Fibroblast of mammary gland (primary cell): ENCODE measurements around the gene NUDT4B.
"Not testable (repeated sequence)": the region's sequence is repeated elsewhere in the genome, so short reads cannot be mapped to it uniquely, and the experiment has no call there.

Source experiments
- DNase-seq: peaks from one replicate; pipeline ENCODE4 v3.0.0-alpha.2; 2010; ENCODE audit warnings: low read depth
- H3K4me3 ChIP-seq: 2 replicates; pipeline ENCODE4 v1.5.1; 2011; ENCODE audit warnings: low read depth, mild to moderate bottlenecking, low read length, moderate library complexity; ENCODE audit not compliant: control insufficient read depth

Gene NUDT4B

DNA sequence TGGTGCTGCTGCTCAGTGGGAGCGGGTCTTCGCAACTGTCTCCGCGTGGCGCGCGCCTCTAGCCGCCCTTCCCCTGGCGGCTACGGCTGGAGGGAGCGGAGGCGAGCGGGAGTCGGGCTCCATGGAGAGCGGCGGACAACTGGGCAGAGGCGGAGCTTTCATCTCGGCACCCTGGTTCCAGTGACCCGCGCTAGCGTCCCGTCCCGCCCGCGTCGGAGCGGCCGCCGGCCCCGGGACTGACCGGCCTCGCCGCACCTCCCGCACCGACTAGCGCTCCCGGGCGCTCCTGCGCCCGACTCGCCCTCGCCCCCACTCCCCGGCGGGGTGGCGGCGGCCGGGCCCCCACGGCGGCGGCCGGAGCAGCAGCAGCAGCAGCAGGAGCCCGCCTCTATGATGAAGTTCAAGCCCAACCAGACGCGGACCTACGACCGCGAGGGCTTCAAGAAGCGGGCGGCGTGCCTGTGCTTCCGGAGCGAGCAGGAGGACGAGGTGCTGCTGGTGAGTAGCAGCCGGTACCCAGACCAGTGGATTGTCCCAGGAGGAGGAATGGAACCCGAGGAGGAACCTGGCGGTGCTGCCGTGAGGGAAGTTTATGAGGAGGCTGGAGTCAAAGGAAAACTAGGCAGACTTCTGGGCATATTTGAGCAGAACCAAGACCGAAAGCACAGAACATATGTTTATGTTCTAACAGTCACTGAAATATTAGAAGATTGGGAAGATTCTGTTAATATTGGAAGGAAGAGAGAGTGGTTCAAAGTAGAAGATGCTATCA, at the start of gene NUDT4B:
NUDT4B (plus strand) TSS at position 212 of the 772 bp plus-strand sequence; CDS start at position 391, 179 bp downstream.
- DNase-seq, H3K4me3 ChIP-seq: not testable (repeated sequence)

DNA sequence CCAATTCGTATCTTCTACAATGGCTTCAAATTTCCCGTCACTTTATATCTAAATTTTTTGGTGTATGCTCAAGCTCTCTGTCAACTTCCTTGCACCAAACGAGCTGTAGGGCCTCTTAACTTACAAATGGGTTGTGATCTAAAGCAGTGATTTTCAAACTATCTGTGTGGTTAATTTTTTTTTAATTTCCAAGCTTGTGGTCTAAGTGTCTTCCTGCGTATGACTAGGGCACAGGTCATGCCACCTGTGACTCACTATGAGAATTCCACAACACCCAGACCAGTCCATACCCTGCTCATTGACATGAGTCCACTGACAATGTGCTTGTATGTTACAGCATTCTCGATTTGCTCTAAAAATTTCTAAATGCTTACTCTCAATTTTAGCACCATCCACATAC, 49.2 kb upstream of the NUDT4B start:
- not testable (repeated sequence) for H3K4me3 ChIP-seq, DNase-seq

DNA sequence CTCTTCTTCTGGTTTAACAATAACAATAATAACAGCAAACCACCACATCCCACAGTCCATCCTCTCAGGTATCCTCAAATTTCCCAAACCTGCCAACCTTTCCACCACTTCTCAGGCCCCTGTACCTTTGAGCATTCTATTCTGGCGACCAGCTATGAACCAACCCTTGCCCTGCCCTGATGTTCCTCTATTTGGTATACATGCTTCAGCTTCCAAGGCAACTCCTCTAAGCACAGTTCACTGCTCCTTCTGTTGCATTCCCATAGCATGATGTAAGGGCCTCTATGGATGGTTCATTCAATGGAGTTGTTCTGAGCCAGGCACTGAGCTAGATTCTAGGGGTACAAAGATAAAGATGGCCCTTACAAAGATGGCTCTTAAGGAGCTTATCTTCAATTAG, 46.3 kb upstream of the NUDT4B start:
- not testable (repeated sequence) for DNase-seq, H3K4me3 ChIP-seq

DNA sequence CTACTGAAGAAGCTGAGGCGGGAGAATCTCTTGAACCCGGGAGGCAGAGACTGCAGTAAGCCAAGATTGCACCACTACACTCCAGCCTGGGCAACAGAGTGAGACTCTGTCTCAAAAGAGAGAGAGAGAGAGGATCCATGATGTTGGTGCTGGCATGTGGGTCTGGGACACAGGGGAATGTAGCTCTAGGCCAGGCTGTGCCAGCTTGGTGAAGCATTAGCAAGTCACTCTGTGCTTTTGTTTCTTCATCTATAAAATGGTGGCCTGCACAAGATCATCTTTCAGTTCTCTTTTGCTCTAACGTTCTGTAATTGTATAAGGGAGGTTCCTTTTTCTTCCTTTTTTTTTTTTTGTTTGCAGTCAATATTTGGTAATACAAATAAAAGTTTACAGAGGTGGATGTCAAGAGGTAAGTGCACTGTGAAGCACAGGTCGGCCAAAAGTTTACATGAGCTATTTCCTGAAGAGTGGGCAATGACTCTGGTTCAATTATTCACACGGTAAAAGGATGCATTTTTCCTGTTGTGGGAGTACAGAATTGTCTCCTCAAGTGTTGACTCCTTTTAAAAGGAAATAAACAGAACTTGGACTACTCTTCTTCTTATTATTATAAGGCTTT, 44.5 kb upstream of the NUDT4B start:
- not testable (repeated sequence) for H3K4me3 ChIP-seq, DNase-seq

DNA sequence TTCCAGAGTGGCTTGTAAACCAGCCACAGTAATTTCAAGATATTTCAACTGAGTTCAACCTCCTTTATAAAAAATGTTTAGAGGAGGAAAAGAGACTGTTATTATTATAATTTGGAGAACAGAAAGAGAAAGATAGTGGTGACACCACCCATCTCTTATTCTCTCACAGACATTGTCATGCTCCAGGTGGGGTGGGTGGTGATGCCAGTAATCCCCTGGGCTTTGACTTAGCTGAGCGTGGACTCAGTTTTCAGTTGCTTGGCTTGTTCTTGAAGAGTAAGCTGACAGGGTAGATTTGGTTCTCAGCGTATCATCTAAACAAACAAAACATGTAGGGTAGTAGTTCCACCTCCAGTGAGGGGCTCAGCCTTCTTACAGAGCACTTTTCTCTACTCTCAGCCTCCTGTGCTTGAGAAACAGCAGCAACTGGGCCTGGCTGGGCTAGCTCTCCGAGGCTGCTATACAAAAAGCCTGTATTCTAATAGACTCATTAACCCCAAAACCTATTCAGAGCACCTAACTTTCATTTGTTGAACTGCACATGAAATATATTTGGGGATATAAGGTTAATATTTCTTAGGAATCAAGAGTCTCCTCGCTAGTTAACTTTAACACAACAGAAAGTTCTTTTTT, 43.1 kb upstream of the NUDT4B start:
- DNase-seq, result not testable (repeated sequence)

DNA sequence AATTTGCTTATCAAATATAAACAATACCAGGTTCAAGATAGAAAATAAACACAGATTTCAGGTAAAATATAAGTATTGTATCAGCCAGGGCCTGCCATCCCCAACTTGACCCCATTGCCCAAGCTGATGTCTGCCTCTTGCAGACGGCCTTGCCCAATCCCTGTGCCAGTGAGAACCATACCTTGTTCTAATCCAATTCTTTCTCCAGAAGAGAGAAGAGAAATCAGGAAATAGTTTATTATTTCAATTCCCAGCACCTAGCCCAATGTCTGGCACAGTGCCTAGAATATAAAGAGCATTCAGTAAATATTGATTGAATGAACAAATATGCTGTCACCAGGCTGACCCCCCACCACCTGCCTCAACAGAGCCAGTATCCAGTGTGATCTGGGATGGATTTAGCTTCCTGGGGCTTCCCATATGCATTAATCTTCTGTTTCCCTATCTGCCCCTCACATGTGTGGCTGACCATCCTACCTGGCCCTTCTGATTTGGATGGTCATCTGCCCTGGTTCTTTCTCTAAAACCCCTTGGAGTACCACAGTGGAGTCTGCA, 39.7 kb upstream of the NUDT4B start:
- DNase-seq, H3K4me3 ChIP-seq: not testable (repeated sequence)

More for the DNA sequence above, 43.1 kb upstream of the NUDT4B start:
- H3K4me3 ChIP-seq, result not testable (repeated sequence)

DNA sequence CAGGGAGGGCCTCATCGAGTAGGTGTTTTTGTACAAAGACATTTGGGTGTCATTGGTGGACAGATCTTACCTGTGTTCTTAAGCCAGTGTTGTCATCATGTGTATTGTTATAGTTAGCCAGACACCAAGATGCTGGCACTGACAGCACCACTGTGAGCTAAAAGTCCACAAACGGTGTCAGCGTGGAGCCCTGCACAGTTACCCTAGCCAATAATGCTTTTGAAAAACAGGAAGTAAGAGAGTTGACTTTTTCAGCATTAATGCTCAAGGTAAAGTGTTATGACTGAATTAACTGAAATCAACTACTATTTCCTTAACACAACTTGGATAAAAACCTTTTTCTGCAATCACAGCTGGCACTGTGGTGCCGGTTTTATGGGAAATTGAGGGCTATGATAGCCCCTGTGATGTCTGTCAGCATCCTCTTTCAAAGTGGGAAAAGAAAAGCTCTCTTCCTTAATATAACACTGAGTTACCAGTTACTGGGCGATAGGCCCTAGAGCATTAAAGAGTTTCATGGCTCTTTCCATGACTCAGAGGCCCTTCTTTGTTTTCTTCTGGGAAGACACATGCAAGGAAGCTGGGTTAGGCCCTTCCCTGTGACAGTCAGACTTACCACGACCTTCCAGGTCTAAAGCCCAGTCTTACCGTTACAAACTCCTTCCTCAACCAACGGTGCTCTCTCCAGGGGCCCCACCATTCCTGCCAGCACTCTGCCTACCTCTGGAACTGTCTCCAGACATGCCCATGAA, 37.6 kb upstream of the NUDT4B start:
- H3K4me3 ChIP-seq, result not testable (repeated sequence)

DNA sequence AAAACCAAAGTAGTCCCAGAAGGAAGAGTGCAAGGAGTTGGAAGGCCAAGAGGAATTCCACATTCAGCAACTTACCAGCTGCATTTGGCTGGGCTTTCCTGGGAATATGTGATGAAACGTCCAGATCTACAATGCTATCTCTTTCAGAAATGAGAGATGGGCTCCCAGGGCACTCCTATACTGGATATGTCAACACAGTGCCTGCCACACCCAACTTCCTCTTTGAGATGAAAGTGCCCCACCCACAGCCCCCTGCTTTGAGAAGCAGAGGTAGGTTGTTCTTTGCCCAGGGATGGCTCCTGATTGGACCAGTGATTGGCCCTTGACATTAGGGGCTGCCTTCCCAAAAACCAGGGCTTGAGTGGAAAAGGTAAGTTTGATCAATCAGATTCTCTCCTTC, 36.2 kb upstream of the NUDT4B start:
- not testable (repeated sequence) for DNase-seq, H3K4me3 ChIP-seq

More for the DNA sequence above, 37.6 kb upstream of the NUDT4B start:
- DNase-seq, result not testable (repeated sequence)

DNA sequence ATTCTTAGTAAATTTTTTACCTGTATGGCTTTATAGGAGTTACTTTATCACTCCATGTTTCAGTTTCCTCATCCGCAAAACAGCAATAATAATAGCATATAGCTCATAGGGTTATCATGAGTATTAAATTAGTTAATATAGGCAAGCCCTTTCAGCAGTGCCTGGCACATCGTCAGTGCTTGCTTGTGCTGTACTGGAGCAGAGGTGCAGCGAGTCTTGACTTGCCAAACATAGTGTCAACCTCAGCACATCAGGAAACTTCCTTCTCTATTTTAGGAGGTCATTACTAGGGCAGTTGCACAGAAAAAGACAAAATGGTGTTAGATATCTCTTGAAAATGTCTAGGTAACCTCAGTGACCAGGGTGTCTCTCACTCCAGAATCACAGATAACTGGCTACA, 33.1 kb upstream of the NUDT4B start:
- DNase-seq, H3K4me3 ChIP-seq: not testable (repeated sequence)

DNA sequence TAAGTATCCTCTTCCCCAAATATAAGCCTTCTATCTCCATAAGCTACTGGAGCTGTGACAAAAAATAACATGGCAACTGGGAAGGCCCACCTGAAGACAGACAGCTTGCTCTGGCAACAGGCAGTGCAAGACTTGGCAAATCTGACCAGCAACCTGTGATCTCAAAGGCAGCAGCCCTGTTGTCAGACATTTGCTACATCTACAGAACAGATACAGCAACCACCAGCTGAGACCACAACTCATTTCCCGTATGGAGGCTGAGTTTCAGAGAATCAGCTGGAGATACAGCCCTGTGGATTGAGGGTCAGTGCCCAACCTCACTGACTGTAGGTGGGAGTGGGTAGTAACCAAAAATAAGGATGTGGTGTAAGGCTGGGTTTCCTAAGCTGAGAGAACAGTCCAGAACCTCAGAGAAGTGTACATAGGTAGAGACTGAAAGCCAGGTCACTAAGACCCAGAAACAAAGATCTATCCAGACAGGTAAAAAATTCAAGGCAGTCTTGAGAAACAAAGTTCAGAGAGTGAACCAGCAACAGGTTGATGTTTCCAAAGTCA, 31.5 kb upstream of the NUDT4B start:
- not testable (repeated sequence) for H3K4me3 ChIP-seq, DNase-seq

DNA sequence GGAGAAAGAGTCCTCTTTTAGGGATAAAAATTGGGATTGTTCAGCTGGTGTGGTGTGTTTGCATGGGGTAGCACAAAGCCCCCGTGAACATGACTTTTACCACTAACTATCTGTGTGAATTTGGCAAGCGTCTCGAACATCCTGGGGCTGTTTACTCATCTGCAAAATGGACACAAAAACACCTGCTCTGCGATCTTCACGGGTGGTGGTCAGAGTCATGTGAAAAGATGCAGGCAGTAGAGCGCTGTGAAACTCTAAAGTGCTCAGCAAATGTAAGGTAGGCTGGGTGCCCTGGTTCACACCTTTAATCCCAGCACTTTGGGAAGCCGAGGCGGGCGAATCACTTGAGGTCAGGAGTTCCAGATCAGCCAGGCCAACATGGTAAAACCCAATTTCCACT, 27.7 kb upstream of the NUDT4B start:
- not testable (repeated sequence) for DNase-seq, H3K4me3 ChIP-seq

DNA sequence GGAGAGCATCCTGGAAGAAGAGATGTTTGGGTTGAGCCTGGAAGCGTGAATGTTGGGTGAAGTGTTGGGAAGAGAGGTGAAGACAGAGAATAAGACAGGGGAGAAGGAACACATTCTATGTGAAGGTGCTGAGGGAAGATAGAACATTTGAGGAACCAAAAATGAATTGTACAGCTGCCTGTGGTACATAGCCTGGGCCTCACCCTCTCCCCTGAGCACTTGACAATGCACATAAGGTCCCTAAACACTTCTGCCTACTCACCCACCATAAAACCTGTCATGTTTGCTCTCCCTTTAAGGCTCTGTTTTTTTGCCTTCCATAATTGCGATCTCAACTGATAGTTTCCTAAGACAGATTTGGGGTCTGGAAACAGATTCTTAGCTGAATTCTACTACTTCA, 25.8 kb upstream of the NUDT4B start:
- not testable (repeated sequence) for H3K4me3 ChIP-seq, DNase-seq

DNA sequence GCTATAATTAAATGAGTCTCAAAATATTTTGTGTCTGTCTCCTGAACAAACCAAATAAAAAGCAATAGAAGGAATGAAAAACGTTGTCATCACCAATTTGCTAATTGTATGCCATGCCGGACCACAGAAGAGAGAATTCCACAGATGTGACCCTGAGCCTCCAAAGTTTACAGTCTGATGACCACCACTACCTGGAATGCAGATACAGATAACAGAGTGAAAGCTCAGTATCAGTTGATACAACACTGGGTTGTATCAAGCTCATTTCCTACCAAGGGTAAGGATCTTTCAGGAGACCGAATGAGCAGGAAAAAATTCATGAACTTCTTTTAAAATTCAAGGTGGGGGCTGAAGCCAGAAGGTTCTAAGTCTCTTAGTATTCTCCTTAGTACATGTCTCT, 25.1 kb upstream of the NUDT4B start:
- H3K4me3 ChIP-seq, DNase-seq: not testable (repeated sequence)

DNA sequence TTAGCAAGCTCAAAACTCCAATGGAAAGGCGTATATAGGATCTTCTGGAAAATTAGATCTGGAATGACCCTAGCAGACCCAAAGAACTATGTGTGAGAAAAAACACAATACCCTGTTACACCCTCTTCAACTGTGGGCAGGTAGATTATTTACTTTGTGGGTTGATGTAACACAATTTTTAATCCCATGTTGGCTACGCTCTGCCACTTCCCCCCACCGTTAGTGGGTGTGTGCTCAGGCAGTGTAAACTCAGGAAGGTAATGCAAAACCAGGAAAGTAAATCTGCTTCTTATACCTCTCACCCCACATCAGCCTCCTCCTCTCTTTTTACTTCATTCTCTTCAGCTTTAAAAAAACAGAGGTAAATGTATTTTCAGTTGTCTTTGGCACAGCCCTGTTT, 23.7 kb upstream of the NUDT4B start:
- H3K4me3 ChIP-seq, DNase-seq: not testable (repeated sequence)

DNA sequence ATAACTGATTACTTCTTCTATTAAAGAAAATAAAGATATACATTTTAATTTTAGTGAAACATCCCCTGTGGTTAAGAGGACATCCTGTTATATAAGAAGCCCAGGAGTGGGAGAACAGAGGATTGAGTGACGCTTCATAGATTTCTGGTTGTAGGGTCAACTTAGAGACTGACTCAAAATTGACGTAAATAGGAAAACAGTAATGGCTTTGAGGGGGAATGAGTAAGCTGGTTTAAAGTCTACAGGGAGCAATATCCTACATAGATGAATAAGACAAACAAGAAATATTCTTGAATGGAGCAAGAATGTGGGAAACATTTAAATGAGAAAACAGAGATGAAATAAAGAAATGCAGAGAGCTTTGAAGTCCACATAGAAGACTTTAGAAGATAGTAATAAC, 20.7 kb upstream of the NUDT4B start:
- H3K4me3 ChIP-seq, DNase-seq: not testable (repeated sequence)

DNA sequence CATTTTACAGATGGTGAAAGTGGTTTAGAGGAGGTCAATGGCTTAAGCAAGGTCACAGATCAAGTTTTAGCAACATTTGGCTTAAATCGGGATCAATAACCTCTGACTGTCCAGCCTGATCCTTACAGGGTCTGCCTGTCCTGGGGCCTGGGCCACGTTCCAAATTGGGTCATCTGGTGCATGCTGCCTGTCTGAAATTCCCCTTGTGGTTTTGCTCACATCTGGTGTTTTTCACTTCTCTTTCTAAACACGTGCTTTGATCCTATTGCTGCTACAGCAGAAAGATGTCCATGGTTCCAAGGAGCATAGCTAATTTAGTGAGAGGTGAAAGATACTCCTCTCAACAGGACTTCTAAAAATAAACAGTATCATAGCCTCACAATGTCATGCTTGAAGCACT, 19.4 kb upstream of the NUDT4B start:
- DNase-seq, H3K4me3 ChIP-seq: not testable (repeated sequence)

DNA sequence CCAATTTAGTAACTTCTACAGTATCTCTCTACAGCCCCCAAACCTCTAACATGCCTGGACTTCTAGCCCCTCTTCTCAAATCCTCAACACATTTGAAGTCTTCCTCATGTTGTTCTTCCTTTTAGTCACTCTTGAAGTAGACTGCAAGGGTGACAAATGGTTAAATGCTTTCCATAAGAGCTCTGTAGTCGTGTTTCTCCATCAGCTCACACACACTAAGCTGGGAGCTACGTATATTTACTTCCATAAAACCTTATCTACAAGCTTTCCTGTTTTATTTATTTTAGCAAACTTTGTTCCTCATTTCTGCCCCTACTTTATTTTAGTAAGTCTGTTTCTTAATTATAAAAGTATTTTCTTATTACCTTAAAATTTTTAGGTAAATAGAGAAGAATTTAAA, 19.0 kb upstream of the NUDT4B start:
- not testable (repeated sequence) for DNase-seq, H3K4me3 ChIP-seq

DNA sequence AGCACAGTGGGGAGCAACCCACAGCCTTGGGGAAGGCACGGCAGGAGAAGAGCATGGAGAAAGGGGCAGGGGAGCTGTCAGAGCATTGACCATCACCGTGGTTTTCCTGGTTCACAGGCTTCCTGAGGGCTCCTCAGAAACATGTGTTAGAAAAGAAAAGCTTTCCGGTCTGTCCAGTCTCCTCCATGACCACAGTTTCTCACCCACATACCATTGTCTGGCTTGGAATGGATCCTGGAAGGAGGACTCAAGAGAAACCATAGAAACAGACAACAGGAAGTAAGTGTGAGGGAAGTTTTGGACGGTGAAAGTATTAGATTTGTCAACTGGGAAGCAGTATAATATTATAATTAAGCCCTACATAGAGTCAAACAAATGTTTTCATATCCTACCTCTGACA, 16.3 kb upstream of the NUDT4B start:
- H3K4me3 ChIP-seq, DNase-seq: not testable (repeated sequence)
